HT-29 (cell line): Measurements from ENCODE around the gene VAV1. TPM values are rescaled to one million over a fixed set of nuclear protein-coding genes. Genes with fewer than 3 reads are reported as not detected.
"Not testable (repeated sequence)": the region's sequence is repeated elsewhere in the genome, so short reads cannot be mapped to it uniquely, and the experiment has no call there.

ENCODE experiments used
- DNase-seq: peaks from one replicate; pipeline ENCODE4 v3.0.0-alpha.2; 2015; ENCODE audit warnings: low spot score
- total RNA-seq: library from RNA; depleted of rRNA; stranded (reverse); fragments of >200 nt; shearing (Covaris generic); gene quantifications from 2 replicates; pipeline ENCODE4 v1.2.3, GENCODE V29; 2014

The VAV1 gene
- total RNA-seq, 1 experiment from 2014 or later: 0.15 TPM

DNA sequence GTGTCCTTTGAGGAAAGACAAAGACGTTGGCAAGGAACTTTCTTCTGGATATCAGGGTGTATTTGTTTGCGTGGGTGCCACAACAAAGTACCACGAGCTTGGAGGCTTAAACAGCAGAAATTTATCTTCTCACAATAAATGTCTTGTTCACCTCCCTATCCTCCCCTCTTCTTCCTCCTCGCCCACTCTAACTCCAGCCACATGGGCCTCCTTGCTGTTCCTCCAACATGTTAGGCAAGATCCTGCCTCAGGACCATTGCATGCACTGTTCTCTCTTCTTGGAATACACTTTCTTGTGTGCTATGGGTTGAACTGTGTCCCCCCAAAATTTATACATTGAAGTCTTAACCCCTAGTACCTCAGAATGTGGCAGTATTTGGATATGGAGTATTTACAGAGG is 45.7 kb downstream of the VAV1 start:
- DNase-seq: no peak

DNA sequence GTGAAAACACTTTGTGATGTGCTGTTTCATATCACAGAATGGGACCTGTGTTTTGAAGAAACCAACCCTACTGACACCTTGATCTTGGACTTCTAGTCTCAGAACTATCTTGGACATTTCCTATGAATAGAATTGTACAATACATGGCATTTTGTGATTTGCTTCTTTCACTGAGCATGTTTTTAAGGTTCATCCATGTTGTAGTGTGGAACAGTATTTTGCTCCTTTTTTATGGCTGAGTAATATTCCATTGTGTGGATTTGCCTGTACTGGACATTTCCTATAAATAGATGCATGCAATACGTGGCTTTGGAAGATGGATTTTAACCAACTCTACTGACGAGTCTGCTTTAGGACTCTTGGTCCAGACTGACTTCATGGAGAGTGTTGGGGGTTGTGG is 46.8 kb downstream of the VAV1 start:
- DNase-seq: no peak

DNA sequence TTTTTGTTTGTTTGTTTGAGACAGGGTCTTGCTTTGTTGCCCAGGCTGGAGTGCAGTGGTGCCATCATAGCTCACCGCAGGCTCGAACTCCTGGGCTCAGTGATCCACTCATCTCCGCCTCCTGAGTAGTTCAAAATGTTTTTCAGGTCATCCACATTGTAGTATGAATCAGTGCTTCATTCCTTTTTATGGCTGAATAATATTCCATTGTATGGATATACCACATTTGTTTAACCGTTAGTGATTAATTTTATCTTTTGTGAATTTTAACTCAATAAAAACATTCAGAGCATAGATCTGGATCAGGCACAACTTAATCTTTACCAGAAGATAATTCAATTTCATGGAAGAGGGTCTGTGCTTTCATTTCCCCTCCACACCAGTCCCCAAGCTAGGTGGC is 47.7 kb downstream of the VAV1 start:
- DNase-seq: no peak

DNA sequence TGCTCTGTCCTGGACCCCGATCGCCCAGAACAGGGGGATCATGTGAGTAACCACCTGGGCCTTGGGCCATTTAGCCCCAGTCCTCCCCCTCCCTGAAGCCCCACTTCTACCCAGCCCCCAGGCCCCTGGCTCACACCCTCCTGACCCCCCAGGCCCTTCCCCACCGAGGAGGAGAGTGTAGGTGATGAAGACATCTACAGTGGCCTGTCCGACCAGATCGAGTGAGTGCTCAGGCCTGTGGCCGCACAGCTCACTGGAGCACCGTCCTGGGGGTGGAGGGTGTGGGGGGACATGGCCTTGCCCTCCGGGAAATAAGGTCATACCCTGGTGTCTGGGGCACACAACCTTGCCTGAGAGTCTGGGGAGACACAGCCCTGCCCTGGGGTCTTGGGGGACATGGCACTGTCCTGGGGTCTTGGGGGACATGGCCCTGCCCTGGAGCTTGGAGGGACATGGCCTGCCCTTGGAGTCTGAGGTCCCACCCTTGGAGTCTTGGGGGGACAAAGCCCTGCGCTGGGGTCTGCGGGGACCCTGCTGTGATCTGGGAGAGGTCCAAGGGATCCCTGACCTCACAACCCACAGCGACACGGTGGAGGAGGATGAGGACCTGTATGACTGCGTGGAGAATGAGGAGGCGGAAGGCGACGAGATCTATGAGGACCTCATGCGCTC is 49.3 kb downstream of the VAV1 start:
- no peak for DNase-seq

DNA sequence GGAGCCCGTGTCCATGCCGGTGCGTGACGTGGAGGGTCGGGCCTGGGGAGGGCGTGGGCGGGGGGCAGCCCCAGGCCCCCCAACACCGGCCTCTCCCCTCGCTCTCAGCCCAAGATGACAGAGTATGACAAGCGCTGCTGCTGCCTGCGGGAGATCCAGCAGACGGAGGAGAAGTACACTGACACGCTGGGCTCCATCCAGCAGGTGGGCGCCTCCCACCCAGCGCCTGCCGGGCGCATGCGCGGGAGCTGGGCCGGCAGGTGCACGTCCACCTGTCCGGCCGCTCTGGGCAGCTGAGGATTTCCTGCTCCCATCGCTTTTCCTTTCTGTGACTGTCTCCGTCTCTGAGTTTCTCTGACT is 49.8 kb downstream of the VAV1 start:
- DNase-seq: no peak

DNA sequence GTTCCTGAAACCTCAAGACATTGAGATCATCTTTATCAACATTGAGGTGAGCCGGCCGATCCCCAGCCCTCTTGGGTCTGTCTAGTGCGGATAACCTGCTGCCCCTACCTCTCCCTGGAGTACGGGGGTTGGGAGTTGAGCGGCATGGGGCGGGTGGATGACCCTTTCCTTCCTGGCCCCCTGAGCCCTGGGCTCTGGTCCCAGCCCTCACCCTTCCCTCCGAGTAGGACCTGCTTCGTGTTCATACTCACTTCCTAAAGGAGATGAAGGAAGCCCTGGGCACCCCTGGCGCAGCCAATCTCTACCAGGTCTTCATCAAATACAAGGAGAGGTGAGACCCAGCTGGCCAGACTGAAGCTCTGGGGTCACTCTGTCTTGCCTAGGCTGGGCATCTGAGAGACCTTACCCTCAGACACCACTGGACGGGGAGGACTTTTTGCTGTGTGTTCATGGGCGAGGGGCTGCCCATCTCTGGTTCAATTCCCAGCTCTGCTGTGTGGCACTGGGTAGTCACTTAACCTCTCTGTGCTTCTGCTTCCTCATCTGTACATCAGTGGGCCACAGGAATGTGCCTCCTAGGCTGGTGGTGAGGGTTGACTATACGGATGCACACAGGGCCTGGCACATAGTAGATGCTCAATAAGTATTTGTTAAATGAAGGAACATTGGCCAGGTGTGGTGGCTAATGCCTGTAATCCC is 52.7 kb downstream of the VAV1 start:
- DNase-seq: no peak

DNA sequence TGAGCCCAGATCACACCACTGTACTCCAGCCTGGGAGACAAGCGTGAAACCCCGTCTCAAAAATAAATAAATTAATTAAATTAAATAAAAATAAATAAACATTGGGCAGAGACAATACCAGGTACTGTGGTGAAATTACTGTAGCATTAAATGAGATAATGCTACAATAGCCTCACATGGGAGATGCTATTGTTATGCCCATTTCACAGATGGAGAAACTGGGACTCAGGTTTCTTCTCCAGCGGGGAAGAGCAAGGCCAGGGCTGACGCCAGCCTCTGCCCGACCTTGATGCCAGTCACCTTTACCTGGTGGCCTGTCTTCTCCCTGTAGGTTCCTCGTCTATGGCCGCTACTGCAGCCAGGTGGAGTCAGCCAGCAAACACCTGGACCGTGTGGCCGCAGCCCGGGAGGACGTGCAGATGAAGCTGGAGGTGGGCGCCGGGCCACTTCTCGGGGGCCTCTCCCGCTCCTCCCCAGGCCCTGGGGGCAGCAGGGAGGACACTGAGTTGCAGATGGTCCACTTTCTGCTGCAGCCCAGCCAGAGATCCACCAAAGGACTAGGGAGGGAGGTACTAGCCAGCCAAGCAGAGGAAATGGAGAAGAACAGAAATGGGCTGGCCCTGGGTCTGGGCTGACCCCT is 53.9 kb downstream of the VAV1 start:
- no peak for DNase-seq

DNA sequence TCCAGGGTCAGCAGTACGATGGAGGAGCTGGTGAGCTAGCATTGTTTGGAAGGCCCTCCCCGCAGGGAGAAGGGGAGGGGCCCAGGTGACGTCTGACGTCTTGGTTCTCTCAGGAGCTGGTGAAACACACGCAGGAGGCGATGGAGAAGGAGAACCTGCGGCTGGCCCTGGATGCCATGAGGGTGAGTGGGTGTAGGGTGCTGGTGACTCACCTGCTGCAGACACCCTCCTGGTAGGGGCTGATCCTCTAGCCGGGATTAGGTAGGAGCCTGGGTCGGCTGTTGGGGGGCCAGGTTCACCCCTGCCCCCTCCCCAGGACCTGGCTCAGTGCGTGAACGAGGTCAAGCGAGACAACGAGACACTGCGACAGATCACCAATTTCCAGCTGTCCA is 55.8 kb downstream of the VAV1 start:
- DNase-seq: peak; percentile 2

DNA sequence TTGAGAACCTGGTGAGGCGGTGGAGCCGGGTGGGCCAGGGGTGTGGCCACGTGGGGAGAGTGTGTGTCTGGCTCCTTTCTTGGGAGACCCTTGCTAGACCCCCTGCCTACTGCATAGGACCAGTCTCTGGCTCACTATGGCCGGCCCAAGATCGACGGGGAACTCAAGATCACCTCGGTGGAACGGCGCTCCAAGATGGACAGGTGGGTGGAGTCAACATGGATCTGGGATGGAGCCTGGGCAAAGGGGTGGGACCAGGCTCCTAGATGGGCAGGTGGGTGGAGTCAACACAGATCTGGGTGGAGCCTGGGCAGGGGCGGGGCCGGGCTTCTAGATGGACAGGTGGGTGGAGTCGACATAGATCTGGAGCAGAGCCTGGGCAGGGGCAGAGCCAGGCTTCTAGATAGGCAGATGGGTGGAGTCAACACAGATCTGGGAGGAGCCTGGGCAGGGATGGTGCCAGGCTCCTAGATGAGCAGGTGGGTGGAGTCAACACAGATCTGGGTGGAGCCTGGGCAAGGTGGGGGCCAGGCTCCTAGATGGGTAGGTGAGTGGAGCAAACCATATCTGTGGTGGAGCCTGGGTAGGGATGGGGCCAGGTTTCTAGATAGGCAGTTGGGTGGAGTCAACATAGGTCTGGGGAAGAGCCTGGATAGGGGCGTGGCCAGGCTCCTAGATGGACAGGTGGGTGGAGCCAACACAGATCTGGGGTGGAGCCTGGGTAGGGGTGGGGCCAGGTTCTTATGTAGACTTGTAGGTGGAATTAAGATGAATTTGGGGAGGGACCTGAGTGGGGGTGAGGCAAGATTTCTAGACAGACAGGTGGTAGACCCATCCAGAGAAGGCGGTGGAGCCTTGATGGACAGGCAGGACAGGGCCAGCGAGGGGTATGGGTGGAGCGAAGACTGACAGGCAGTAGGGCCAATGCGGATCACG is 56.5 kb downstream of the VAV1 start:
- peak; percentile 38 for DNase-seq

DNA sequence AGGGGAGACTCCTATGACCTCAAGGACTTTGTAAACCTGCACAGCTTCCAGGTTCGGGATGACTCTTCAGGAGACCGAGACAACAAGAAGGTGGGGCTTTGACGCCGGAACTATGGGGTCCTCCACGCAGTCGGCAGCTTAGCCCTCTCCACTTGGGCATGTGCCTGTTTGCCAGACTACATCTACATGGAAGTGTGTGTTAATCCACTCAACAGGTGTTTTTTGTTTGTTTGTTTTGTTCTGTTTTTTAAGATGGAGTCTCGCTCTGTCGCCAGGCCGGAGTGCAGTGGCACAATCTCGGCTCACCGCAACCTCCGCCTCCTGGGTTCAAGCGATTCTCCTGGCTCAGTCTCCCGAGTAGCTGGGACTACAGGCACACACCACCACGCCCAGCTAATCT is 57.3 kb downstream of the VAV1 start:
- not testable (repeated sequence) for DNase-seq

DNA sequence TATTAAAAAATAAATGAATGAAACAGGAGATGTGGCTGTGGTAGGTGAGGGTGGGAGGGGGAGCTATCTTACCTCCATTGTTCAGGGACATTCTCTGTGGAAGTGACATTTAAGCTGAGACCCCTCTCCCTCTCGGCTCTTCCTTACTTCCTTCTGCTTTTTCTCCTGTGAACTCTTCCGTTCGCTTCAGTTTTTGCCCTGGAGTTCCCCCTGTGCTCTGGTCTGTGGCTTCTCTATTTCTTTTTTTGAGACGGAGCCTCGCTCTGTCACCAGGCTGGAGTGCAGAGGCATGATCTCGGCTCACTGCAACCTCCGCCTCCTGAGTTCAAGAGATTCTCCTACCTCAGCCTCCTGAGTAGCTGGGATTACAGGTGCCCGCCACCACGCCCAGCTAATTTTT is 58.6 kb downstream of the VAV1 start:
- DNase-seq: not testable (repeated sequence)

DNA sequence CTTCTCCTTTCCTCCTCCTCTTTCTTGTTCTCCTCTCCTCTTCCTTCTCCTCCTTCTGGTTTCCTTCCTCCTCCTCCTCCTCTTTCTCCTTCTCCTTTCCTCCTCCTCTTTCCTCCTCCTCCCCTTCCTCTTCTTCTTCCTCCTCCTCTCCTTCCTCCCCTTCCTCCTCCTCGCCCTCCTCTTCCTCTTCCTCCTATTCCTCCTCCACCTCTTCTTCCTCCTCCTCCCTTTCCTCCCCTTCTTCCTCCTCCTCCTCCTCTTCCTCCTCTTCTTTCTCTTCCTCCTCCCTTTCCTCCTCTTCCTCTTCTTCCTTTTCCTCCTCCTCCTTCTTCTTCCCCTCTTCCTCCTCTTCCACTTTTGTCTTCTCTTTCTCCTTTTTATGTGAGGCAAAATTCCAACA is 59.9 kb downstream of the VAV1 start:
- no peak for DNase-seq

DNA sequence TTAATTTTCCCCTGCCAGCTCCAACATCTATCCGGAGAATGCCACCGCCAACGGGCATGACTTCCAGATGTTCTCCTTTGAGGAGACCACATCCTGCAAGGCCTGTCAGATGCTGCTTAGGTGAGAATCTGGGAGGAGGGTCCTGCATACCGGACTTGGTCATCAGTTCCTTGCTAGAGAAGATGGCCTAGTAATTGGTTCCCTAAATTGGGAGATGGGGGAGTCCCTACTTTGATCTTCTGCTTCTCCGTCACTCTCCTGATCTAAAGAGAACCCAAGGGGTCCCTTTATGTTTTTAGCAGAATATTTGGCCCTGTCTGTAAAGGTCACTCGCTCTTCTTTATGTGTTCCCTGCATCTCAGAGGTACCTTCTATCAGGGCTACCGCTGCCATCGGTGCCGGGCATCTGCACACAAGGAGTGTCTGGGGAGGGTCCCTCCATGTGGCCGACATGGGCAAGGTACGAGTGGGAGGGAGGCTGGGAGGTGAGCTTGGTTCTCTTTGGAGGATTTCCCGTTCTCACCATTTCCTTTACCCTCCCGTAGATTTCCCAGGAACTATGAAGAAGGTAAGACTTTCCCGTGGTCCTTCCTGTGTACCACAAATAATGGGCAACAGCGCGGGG is 60.8 kb downstream of the VAV1 start:
- no peak for DNase-seq

DNA sequence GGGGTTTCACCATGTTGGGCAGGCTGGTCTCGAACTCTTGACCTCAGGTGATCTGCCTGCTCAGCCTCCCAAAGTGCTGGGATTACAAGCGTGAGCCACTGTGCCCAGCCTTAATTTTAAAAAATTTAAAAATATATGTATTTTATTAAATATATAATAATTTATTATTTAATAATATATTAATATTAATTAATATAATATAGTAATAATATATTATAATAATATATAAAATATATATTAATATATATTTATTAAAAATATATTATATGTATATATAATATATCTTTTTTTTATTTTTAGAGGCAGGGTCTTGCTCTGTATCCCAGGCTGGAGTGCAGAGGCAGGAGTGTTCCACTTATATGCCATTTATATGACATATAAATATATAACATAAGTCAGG is 61.9 kb downstream of the VAV1 start:
- no peak for DNase-seq

DNA sequence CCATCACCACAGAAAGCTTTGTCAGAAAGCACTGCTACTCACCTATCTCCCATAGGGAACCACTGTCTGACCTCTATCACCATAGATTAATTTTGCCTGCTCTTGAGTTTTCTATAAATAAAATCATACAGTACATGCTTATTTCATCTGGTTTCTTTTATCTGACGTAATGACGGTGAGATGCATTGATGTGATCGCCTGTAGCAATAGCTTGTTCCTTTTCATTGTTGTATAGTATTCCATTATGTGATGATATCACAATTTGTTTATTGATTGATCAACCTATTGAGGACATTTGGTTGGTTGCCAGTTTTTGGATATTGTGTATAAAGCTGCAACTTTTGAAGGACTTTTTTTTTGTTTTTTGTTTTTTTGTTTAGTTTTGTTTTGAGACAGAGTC is 63.0 kb downstream of the VAV1 start:
- DNase-seq: no peak

DNA sequence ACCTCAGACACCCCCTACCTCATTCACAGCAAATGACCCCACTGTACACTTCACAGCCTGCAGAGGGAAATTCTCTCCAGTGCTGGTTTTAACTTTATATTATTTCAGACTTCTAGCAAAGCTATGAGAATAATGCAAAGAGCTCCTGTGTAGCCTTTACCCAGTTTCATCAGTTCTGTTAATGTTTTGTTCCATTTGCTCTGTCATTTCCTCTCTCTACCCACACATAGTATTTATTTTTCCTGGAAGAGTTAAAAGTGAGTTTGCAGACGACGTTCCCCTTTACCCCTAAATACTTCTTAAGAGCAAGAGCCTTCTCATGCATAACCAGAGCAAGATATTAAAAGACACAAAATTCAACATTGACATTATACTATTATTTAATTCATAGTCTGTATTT is 65.0 kb downstream of the VAV1 start:
- no peak for DNase-seq

DNA sequence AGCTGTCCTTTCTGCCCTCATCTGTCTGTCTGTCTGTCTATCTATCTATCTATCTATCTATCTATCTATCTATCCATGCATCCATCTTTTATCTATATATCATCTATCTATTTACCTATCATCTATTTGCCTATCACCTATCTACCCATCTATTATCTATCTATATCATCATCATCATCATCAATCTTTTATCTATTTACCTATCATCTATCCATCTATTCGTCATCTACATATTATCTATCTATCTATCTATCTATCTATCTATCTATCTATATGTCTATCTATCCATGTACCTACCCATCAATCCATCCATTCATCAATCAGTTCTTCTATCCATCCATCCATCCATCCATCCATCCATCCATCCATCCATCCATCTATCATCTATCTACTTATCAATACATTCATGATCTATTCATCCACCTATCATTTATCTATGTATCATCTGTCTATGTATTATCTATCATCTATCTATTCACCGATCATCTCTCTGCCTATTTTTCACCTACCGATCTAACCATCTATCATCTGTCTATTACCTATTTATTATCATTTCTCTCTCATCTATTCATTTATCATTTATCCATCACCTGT is 65.7 kb downstream of the VAV1 start:
- no peak for DNase-seq

DNA sequence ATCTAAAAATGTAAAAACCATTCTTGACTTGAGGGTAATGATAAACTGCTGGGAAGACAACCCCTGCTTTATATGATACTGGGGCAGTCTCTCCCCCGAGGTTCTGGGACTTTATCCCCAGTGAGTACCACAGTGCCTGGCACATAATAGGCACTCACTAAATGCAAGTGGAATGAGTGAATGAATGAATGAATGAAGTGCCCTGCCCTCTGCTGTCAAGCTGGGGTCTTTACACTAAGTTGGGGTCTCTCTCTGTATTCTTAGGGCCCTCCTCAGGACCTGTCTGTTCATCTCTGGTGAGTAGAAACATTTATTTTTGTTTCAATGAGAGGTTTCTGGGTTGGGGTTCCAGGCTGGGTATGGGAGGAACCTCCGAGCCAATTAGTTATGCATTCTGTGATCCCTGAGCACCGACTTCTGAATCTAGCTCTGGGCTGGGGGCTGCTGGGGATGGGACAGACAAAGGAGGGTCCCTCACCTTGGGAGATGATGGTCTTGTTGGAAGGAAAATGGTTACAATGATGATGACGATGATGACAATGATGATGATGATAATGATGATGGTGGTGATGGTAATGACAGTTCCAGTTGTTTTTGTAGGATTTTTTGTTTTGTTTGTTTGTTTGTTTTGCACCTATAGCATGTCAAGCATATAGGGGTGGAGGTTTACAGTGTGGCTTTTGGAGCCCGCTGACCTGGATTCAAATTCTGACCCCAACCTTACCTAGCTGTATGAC is 70.5 kb downstream of the VAV1 start:
- DNase-seq: no peak

DNA sequence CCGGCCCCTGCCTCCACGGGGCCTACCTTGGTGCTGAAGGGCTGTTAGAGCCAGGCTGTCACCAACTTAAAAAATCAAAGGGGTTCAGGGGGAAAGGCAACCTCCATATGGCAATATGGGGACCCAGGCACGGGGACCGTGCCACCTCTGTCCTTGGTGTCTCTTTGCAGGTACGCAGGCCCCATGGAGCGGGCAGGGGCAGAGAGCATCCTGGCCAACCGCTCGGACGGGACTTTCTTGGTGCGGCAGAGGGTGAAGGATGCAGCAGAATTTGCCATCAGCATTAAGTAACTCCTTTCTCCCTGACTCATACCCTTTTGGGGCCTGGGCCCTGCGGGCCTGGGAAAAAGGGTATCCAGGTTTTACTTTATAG is 75.3 kb downstream of the VAV1 start:
- no peak for DNase-seq

DNA sequence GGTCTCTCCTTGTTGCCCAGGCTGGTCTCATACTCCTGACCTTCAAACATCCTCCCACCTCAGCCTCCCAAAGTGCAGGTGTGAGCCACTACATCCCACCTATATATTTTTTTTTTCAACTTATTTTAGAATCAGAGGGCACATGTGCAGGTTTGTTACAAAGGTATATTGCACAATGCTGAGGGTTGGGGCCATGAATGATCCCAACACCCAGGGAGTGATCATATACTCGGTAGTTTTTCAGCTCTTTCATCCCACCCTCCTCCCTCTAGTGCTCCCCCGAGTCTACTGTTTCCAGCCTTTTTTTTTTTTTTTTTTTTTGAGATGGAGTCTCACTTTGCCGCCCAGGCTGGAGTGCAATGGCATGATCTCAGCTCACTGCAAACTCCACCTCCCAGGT is 76.5 kb downstream of the VAV1 start:
- DNase-seq: no peak

DNA sequence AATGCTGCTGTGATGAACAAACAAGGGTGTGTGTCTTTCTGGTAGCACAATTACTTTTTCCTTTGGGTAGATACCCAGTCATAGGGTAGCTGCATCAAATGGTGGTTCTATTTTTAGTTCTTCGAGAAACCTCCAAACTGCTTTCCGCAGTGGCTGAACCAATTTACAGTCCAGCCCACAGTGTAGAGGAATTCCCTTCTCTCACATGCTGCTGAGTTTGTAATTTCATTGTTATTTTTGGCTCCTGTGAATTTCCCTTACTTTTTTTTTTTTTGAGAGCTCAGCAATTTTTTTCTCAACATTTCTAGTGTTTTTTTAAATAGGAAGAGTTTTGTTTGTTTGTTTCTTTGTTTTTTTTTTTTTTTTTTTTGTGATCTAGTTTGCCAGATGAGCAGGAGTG is 77.4 kb downstream of the VAV1 start:
- no peak for DNase-seq
